K562 (cell line): ENCODE measurements around the gene LIN7A. TPM values are rescaled to one million over a fixed set of nuclear protein-coding genes. Genes with fewer than 3 reads are reported as not detected.

Source experiments
- ATAC-seq: fragments of 200-7000 bp; cut with Tn5 transposase; 3 replicates; pipeline ENCODE4 v1.9.1; 2020; ENCODE audit warnings: moderate library complexity
- BruUV-seq: library from RNA; stranded (reverse); fragments of 400-500 nt; replicated peaks from 2 replicates; lab custom pipeline; 2021; lab: Mats Ljungman, UMichigan
- CTCF ChIA-PET: fragments of 300-600 bp; formaldehyde crosslinking; extraction: SDS; loops from one replicate; lab custom pipeline; 2021; ENCODE audit warnings: low intra/inter-chr PET ratio; lab: Yijun Ruan, JAX
- POLR2A ChIA-PET: fragments of 300-600, 350-650 bp; sonication (Branson Sonifier 250); formaldehyde crosslinking; extraction: SDS; loops from one replicate; lab custom pipeline; 2021; ENCODE audit warnings: antibody characterized with exemption, inconsistent platforms; lab: Yijun Ruan, JAX
- DNase-seq, 4 experiments: peaks; one replicate each; pipeline versions ENCODE4 v3.0.0 to v3.0.0-alpha.2; 2011 to 2018; ENCODE audit warnings: low spot score in 3 of 4, mixed read lengths in 3 of 4; ENCODE audit errors: extremely low read depth in 1 of 4
- FAIRE-seq: peaks from 2 replicates; lab custom pipeline; 2011; peaks lifted over from hg19 to GRCh38; lab: Jason Lieb, UNC
- H2AFZ ChIP-seq: 2 replicates; pipeline ENCODE4 v1.6.0; 2011; ENCODE audit warnings: low read depth, low read length, control low read depth, inconsistent platforms
- H3K27ac ChIP-seq: fragments of 200-600 bp; 3 replicates; pipeline ENCODE4 v1.8.0; 2011; ENCODE audit warnings: low read depth, mild to moderate bottlenecking, control low read depth, inconsistent platforms, low read length, moderate library complexity, mixed read lengths; ENCODE audit errors: extremely low read depth
- H3K27me3 ChIP-seq, 2 experiments: fragments of 300-600 bp in 1 of 2; 2 replicates in 1 of 2; 3 replicates in 1 of 2; pipeline versions ENCODE4 v1.6.0 to v1.8.0; 2011; ENCODE audit warnings: inconsistent platforms in 2 of 2, low read length in 2 of 2, mild to moderate bottlenecking in 1 of 2, mixed read lengths in 1 of 2, moderate library complexity in 1 of 2; ENCODE audit not compliant: control insufficient read depth in 2 of 2, insufficient read depth in 2 of 2
- H3K36me3 ChIP-seq: fragments of 300-600 bp; 3 replicates; pipeline ENCODE4 v1.8.0; 2011; ENCODE audit warnings: mild to moderate bottlenecking, low read length, inconsistent platforms; ENCODE audit not compliant: control insufficient read depth, insufficient read depth
- H3K4me1 ChIP-seq, 2 experiments: fragments of 200-600 bp in 1 of 2; replicated peaks in 1 of 2; 2 replicates in 1 of 2; 3 replicates in 1 of 2; pipeline versions ENCODE4 v1.5.1 to v1.8.0; 2011; ENCODE audit warnings: inconsistent platforms in 2 of 2, low read length in 2 of 2, mild to moderate bottlenecking in 1 of 2, mixed read lengths in 1 of 2, moderate library complexity in 1 of 2; ENCODE audit not compliant: control insufficient read depth in 2 of 2, insufficient read depth in 2 of 2
- H3K4me2 ChIP-seq: 2 replicates; pipeline ENCODE4 v1.6.1; 2011; ENCODE audit warnings: low read length, control low read depth, inconsistent platforms, mixed read lengths; ENCODE audit not compliant: insufficient read depth
- H3K4me3 ChIP-seq: fragments of 200-600 bp; sonication (generic), shearing (Covaris generic); 2 replicates; pipeline ENCODE4 v1.5.1; 2016; ENCODE audit warnings: control low read depth, inconsistent platforms
- H3K79me2 ChIP-seq: fragments of 200-600 bp; 3 replicates; pipeline ENCODE4 v1.8.0; 2011; ENCODE audit warnings: low read length, inconsistent platforms; ENCODE audit not compliant: control insufficient read depth, insufficient read depth
- H3K9ac ChIP-seq, 2 experiments: 2 replicates each; pipeline versions ENCODE4 v1.6.0 to v1.6.1; 2011; ENCODE audit warnings: low read depth in 2 of 2, low read length in 2 of 2, control low read depth in 1 of 2, inconsistent platforms in 1 of 2, mild to moderate bottlenecking in 1 of 2, mixed read lengths in 1 of 2; ENCODE audit not compliant: insufficient read depth in 1 of 2
- H3K9me1 ChIP-seq: one replicate; pipeline ENCODE4 v1.6.0; 2011; ENCODE audit warnings: inconsistent platforms, mild to moderate bottlenecking, low read length, moderate library complexity; ENCODE audit not compliant: control insufficient read depth, insufficient read depth
- H3K9me3 ChIP-seq: replicated peaks from 2 replicates; pipeline ENCODE4 v1.5.1; 2011; ENCODE audit warnings: low read depth, low read length, inconsistent platforms; ENCODE audit not compliant: control insufficient read depth, insufficient read depth
- H4K20me1 ChIP-seq: replicated peaks from 2 replicates; pipeline ENCODE4 v1.6.1; 2011; ENCODE audit warnings: low read length, inconsistent platforms, mixed read lengths; ENCODE audit not compliant: control insufficient read depth, insufficient read depth
- CHCHD3 ChIP-seq: fragments of 250-450 bp; sonication (Bioruptor Pico); IDR thresholded peaks from 2 replicates; pipeline ENCODE4 v2.1.2; 2022; ENCODE audit warnings: mild to moderate bottlenecking
- NR2C1 ChIP-seq, 2 experiments: fragments of 450-650 bp; IDR thresholded peaks; 2 replicates each; pipeline ENCODE4 v1.6.1; 2017; ENCODE audit warnings: mild to moderate bottlenecking in 2 of 2, antibody characterized with exemption in 1 of 2, inconsistent platforms in 1 of 2, missing compliant biosample characterization in 1 of 2, missing genetic modification characterization in 1 of 2
- SAFB2 ChIP-seq: fragments of 200-400 bp; formaldehyde crosslinking; IDR thresholded peaks from 2 replicates; pipeline ENCODE4 v1.6.1; 2018; ENCODE audit warnings: borderline replicate concordance, low read length, low read depth, moderate library complexity; ENCODE audit not compliant: severe bottlenecking
- SIN3B ChIP-seq: fragments of 450-650 bp; IDR thresholded peaks from 2 replicates; pipeline ENCODE4 v1.6.1; 2017; ENCODE audit warnings: low read depth, mild to moderate bottlenecking, moderate library complexity
- SIX5 ChIP-seq, 2 experiments: IDR thresholded peaks; 2 replicates each; pipeline ENCODE4 v1.6.1; 2011; ENCODE audit warnings: low read length in 2 of 2, borderline replicate concordance in 1 of 2, low read depth in 1 of 2, mild to moderate bottlenecking in 1 of 2, moderate library complexity in 1 of 2; ENCODE audit not compliant: insufficient read depth in 1 of 2
- TCF7 ChIP-seq: sonication (generic); IDR thresholded peaks from 2 replicates; pipeline ENCODE4 v1.6.1; 2016; ENCODE audit warnings: antibody characterized with exemption, borderline replicate concordance
- ZNF436 ChIP-seq: fragments of 250-450, 450-650 bp; sonication (Bioruptor Pico); formaldehyde crosslinking; IDR thresholded peaks from 2 replicates; pipeline ENCODE4 v1.7.0; 2020; ENCODE audit warnings: mild to moderate bottlenecking
- WGBS: fragments of 100-300 bp; shearing (Covaris generic); methylation state at CpG from one replicate; pipeline ENCODE4 v1.1.6; 2016; ENCODE audit warnings: low coverage, mixed read lengths; ENCODE audit not compliant: insufficient coverage; ENCODE audit errors: missing lambda C conversion rate; 5-methylcytosine and 5-hydroxymethylcytosine counted together
- in situ Hi-C: fragments of 300-500 bp; cut with MboI; formaldehyde crosslinking; loops from 4 replicates; pipeline ENCODE4 v1.15.0; 2018; ENCODE audit warnings: inconsistent platforms, mixed read lengths
- intact Hi-C: fragments of 100-400 bp; cut with micrococcal nuclease; formaldehyde crosslinking; loops from 2 replicates; pipeline ENCODE4 v1.14.2; 2022
- microRNA counts: library from miRNA; unstranded; fragments of <30 nt; microRNA quantifications from one replicate; lab custom pipeline; 2016
- microRNA-seq: library from miRNA; unstranded; fragments of <30 nt; microRNA quantifications from one replicate; pipeline ENCODE4, GENCODE V29; 2018; ENCODE audit warnings: borderline microRNAs expressed
- polyA plus RNA-seq, 8 experiments: library from polyadenylated mRNA; depleted of rRNA in 4 of 8; stranded (reverse) in 5 of 8; unstranded in 3 of 8; fragments of >200 nt; fragmentation: Nextera tagmentation in 2 of 8; fragmentation: Illumina TruSeq in 1 of 8; extraction: Ambion mirVana in 2 of 8; extraction: Trizol in 1 of 8; gene quantifications; 2 replicates each; pipeline versions ENCODE4 v1.2.1 to v1.2.3, GENCODE V29; 2011 to 2014; ENCODE audit warnings: inconsistent platforms in 1 of 8, missing spikeins in 1 of 8
- small RNA-seq: library from RNA; depleted of rRNA; stranded (forward); fragments of <200 nt; gene quantifications from one replicate; pipeline ENCODE3, GENCODE V24; 2014
- total RNA-seq, 7 experiments: library from RNA; depleted of rRNA in 6 of 7; stranded (reverse); fragments of >200 nt in 6 of 7; fragmentation: Illumina TruSeq in 2 of 7; extraction: Trizol in 2 of 7; gene quantifications; 2 replicates each; pipeline versions ENCODE4 v1.2.1 to v1.2.3, GENCODE V29; 2011 to 2021; ENCODE audit warnings: low replicate concordance in 1 of 7
- TF ChIP-seq, protein P1 (sequence below), 2 experiments: IDR thresholded peaks in 1 of 2; conservative IDR thresholded peaks in 1 of 2; 2 replicates each; pipeline ENCODE4 v1.6.1; 2016; ENCODE audit warnings: low read depth in 2 of 2, mild to moderate bottlenecking in 1 of 2, missing compliant biosample characterization in 1 of 2, missing genetic modification characterization in 1 of 2, moderate library complexity in 1 of 2

Gene LIN7A
- total and polyA plus RNA-seq, 9 of the 15 experiments (the other 6 are each of a cell fraction or from before 2014, with no cell fraction given): not detected

DNA sequence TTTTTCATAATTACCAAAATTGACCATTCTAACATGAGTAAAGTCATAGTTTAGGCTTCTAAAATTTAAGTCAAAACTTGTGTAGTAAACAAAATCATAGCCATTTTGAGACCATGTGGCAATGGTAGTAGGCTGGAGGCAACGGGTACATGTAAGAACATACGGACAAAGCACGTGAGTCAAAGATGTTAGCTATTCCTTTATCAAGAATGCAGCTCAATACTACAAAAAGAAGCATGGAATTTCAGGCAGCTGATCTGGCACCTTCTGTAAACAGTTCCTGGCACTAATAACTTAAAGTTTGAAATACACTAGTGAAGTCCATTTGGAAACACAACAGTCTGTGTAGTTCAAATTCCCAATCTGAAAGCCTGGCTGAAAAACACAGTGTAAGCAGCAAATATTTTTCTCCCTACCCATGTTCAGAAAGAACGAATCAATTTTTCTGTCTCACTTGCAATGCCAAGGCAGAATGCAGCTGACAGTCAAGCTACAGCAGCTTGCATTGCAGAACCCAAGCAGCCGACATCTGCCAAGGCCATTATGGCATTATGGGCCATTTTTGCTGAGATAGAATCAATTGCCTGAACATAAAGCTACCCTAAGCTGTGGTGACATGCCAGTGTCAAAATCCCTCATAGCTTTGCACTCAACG lies 191.8 kb downstream of the LIN7A start:
- H3K27me3 ChIP-seq: no peaks in the 10 kb centered on the region
- H3K4me2 ChIP-seq: no peak overlapping the region
- intact Hi-C loops: no loop called here
- no peak for TF ChIP-seq SIX5 (IDR thresholded peaks at IDR 0.05; ENCODE audit: borderline replicate concordance in 1 of 2, insufficient read depth in 1 of 2, low read depth in 1 of 2, low read length in 2 of 2)
- TF ChIP-seq, protein P1, sequence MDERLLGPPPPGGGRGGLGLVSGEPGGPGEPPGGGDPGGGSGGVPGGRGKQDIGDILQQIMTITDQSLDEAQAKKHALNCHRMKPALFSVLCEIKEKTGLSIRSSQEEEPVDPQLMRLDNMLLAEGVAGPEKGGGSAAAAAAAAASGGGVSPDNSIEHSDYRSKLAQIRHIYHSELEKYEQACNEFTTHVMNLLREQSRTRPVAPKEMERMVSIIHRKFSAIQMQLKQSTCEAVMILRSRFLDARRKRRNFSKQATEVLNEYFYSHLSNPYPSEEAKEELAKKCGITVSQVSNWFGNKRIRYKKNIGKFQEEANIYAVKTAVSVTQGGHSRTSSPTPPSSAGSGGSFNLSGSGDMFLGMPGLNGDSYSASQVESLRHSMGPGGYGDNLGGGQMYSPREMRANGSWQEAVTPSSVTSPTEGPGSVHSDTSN (CRISPR knock-in tag; IDR thresholded peaks at IDR 0.05; ENCODE audit: low read depth): no peak
- TF ChIP-seq, protein P1 (tag; conservative IDR thresholded peaks at IDR 0.05; ENCODE audit: low read depth): no peak
- no peak for TF ChIP-seq SIN3B
- no peak for TF ChIP-seq ZNF436
- TF ChIP-seq NR2C1 (IDR thresholded peaks at IDR 0.05): no peak
- no peak for TF ChIP-seq NR2C1 (tag; IDR thresholded peaks at IDR 0.05)
- TF ChIP-seq TCF7: no peak
- no peak for TF ChIP-seq CHCHD3 (CRISPR knock-in tag)
- TF ChIP-seq SAFB2: no peak
- in situ Hi-C loops: no loop called here
- no peaks in the 10 kb centered on the region for H4K20me1 ChIP-seq
- H3K9ac ChIP-seq: no peak overlapping the region
- BruUV-seq: no TSS peak
- no peak for ATAC-seq
- no peaks in the 10 kb centered on the region for H3K4me1 ChIP-seq
- POLR2A ChIA-PET: no interaction called here
- no peak overlapping the region for H2AFZ ChIP-seq
- H3K79me2 ChIP-seq: no peaks in the 10 kb centered on the region
- H3K36me3 ChIP-seq: no peaks in the 10 kb centered on the region
- no peak for DNase-seq
- 1% methylated on average over 6 of the region's 6 CpGs for WGBS
- no peaks in the 10 kb centered on the region for H3K9me3 ChIP-seq
- no peak overlapping the region for H3K4me3 ChIP-seq
- FAIRE-seq: no peak
- no peak overlapping the region for H3K27ac ChIP-seq
- CTCF ChIA-PET: no interaction called here
- H3K9me1 ChIP-seq: no peaks in the 10 kb centered on the region

MicroRNA genes within 50 kb of the gene (microRNA counts, 767-probe panel; counts per million panel counts)
- not detected for microRNA hsa-miR-617 (lab: Ali Mortazavi, UCI)
- microRNA hsa-miR-618 (lab: Ali Mortazavi, UCI): not detected

Small RNAs within 50 kb of the gene (microRNA-seq; reads per million reads assigned to microRNA genes)
- gene MIR617 (not detected), gene MIR618 (not detected)

Small RNAs within 50 kb of the gene (small RNA-seq; reads per million reads assigned to genes)
- gene MIR617 (not detected), gene MIR618 (not detected)

Other genes starting within 250 kb of the LIN7A start
- not detected in 2 replicates for gene MYF6, start 230.3 kb downstream of the LIN7A start, total RNA-seq (2014; rRNA removed)
- gene MYF6, start 230.3 kb downstream of the LIN7A start, total RNA-seq (2014; rRNA removed; fragmentation: Illumina TruSeq; extraction: Trizol): not detected in 2 replicates
- gene MYF6, start 230.3 kb downstream of the LIN7A start, total RNA-seq (2015; rRNA removed; fragmentation: Illumina TruSeq; extraction: Trizol): not detected in 2 replicates
- gene MYF6, start 230.3 kb downstream of the LIN7A start, total RNA-seq (2021): not detected in 2 replicates
- gene MYF6, start 230.3 kb downstream of the LIN7A start, polyA plus RNA-seq (2011; rRNA removed): not detected in 2 replicates
- gene MYF6, start 230.3 kb downstream of the LIN7A start, polyA plus RNA-seq (2014; fragmentation: Illumina TruSeq; extraction: Trizol): not detected in 2 replicates
- not detected for gene MYF6, start 230.3 kb downstream of the LIN7A start, polyA plus RNA-seq (2014; fragmentation: Nextera tagmentation; extraction: Ambion mirVana)
- gene MYF6, start 230.3 kb downstream of the LIN7A start, polyA plus RNA-seq (2014; rRNA removed): not detected in 2 replicates
- gene MYF5, start 221.0 kb downstream of the LIN7A start, total RNA-seq (2014; rRNA removed): not detected in 2 replicates
- gene MYF5, start 221.0 kb downstream of the LIN7A start, total RNA-seq (2014; rRNA removed; fragmentation: Illumina TruSeq; extraction: Trizol): not detected in 2 replicates
- not detected in 2 replicates for gene MYF5, start 221.0 kb downstream of the LIN7A start, total RNA-seq (2015; rRNA removed; fragmentation: Illumina TruSeq; extraction: Trizol)
- gene MYF5, start 221.0 kb downstream of the LIN7A start, total RNA-seq (2021): not detected in 2 replicates
- not detected in 2 replicates for gene MYF5, start 221.0 kb downstream of the LIN7A start, polyA plus RNA-seq (2011; rRNA removed)
- not detected in 2 replicates for gene MYF5, start 221.0 kb downstream of the LIN7A start, polyA plus RNA-seq (2014; fragmentation: Illumina TruSeq; extraction: Trizol)
- not detected for gene MYF5, start 221.0 kb downstream of the LIN7A start, polyA plus RNA-seq (2014; fragmentation: Nextera tagmentation; extraction: Ambion mirVana)
- not detected in 2 replicates for gene MYF5, start 221.0 kb downstream of the LIN7A start, polyA plus RNA-seq (2014; rRNA removed)
- gene ACSS3, start 140.1 kb upstream of the LIN7A start, total RNA-seq (2014; rRNA removed): not detected in 2 replicates
- gene ACSS3, start 140.1 kb upstream of the LIN7A start, total RNA-seq (2014; rRNA removed; fragmentation: Illumina TruSeq; extraction: Trizol): not detected in 2 replicates
- not detected in 2 replicates for gene ACSS3, start 140.1 kb upstream of the LIN7A start, total RNA-seq (2015; rRNA removed; fragmentation: Illumina TruSeq; extraction: Trizol)
- 0.36 and 0.40 TPM in 2 replicates for gene ACSS3, start 140.1 kb upstream of the LIN7A start, total RNA-seq (2021)
- not detected in 2 replicates for gene ACSS3, start 140.1 kb upstream of the LIN7A start, polyA plus RNA-seq (2011; rRNA removed)
- not detected in 2 replicates for gene ACSS3, start 140.1 kb upstream of the LIN7A start, polyA plus RNA-seq (2014; fragmentation: Illumina TruSeq; extraction: Trizol)
- not detected for gene ACSS3, start 140.1 kb upstream of the LIN7A start, polyA plus RNA-seq (2014; fragmentation: Nextera tagmentation; extraction: Ambion mirVana)
- gene ACSS3, start 140.1 kb upstream of the LIN7A start, polyA plus RNA-seq (2014; rRNA removed): not detected in 2 replicates